Cardiac fibroblast (primary cell): Measurements from ENCODE around the gene MRPL33.
A peak's percentile ranks its signal among the peaks of the same experiment; 100 is the strongest.

Experiments used
- DNase-seq, 2 donors: peaks; one replicate each; pipeline versions ENCODE4 v3.0.0 to v3.0.0-alpha.2; 2010; ENCODE audit warnings: low read depth in 2 of 2
- H3K4me3 ChIP-seq, 2 donors: replicated peaks in 1 of 2; 1 replicate in 1 of 2; 2 replicates in 1 of 2; pipeline ENCODE4 v1.5.1; 2011; ENCODE audit warnings: low read depth in 2 of 2, low read length in 2 of 2, mild to moderate bottlenecking in 2 of 2, moderate library complexity in 1 of 2
- TF ChIP-seq, protein P1 (sequence below): IDR thresholded peaks from one replicate; pipeline ENCODE4 v1.5.1; 2011; ENCODE audit warnings: low read depth, mild to moderate bottlenecking, low read length, inconsistent platforms

MRPL33 gene

GRCh38 chr2:27752551-27753237 is 18.8 kb upstream of the MRPL33 start:
- TF ChIP-seq, protein P1, sequence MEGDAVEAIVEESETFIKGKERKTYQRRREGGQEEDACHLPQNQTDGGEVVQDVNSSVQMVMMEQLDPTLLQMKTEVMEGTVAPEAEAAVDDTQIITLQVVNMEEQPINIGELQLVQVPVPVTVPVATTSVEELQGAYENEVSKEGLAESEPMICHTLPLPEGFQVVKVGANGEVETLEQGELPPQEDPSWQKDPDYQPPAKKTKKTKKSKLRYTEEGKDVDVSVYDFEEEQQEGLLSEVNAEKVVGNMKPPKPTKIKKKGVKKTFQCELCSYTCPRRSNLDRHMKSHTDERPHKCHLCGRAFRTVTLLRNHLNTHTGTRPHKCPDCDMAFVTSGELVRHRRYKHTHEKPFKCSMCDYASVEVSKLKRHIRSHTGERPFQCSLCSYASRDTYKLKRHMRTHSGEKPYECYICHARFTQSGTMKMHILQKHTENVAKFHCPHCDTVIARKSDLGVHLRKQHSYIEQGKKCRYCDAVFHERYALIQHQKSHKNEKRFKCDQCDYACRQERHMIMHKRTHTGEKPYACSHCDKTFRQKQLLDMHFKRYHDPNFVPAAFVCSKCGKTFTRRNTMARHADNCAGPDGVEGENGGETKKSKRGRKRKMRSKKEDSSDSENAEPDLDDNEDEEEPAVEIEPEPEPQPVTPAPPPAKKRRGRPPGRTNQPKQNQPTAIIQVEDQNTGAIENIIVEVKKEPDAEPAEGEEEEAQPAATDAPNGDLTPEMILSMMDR: no peak
- no peak for DNase-seq
- no peak overlapping the region for H3K4me3 ChIP-seq

GRCh38 chr2:27754138-27754588 is 17.4 kb upstream of the MRPL33 start:
- TF ChIP-seq, protein P1: peak; percentile 98
- no peak overlapping the region for H3K4me3 ChIP-seq
- DNase-seq: peak; percentile 86 to 87

DNA sequence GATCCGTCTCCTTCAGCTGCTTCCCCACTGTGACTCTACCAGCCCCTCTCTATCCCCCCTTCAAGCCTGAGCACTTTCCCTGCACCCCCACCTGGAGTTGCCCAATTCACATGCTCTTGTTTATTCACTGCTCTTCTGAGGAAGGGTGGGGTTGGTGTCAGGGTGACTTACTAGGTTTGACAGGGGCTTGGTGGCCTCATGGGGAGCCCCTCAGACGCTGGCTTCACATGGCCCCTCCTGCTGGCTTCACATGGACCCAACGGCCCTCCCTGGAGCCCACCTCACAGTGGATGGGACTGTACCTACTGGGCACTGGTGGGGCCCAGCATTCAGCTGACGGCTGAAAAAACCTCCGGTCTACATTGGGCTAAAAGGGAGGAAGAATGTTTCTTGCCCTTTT is 16.7 kb upstream of the MRPL33 start:
- no peak for DNase-seq
- TF ChIP-seq, protein P1: no peak
- no peak overlapping the region for H3K4me3 ChIP-seq

DNA sequence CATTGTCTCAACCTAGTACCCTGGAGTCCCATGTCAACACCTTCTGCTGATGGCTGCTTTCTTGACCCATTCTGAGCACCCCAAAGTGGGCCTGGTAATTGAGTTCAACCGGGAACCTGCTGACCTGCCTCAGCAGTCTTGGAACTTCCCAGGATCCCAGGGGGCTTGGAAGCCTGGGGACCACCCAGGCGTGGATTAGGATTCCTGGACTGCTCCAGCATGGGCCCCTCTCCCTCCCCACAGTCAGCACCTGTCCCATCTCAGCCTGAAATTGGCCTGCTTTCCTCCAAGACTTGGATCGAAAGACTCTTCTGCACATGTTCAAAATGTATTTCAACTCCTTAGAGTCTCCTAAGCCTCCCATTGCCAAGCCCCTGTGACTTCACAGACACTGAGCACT is 15.4 kb upstream of the MRPL33 start:
- TF ChIP-seq, protein P1: no peak
- no peak for DNase-seq

GRCh38 chr2:27756544-27757498 is 14.7 kb upstream of the MRPL33 start:
- no peak for DNase-seq
- TF ChIP-seq, protein P1: no peak
- H3K4me3 ChIP-seq: no peak overlapping the region

More for the DNA sequence above, 15.4 kb upstream of the MRPL33 start:
- no peak overlapping the region for H3K4me3 ChIP-seq

DNA sequence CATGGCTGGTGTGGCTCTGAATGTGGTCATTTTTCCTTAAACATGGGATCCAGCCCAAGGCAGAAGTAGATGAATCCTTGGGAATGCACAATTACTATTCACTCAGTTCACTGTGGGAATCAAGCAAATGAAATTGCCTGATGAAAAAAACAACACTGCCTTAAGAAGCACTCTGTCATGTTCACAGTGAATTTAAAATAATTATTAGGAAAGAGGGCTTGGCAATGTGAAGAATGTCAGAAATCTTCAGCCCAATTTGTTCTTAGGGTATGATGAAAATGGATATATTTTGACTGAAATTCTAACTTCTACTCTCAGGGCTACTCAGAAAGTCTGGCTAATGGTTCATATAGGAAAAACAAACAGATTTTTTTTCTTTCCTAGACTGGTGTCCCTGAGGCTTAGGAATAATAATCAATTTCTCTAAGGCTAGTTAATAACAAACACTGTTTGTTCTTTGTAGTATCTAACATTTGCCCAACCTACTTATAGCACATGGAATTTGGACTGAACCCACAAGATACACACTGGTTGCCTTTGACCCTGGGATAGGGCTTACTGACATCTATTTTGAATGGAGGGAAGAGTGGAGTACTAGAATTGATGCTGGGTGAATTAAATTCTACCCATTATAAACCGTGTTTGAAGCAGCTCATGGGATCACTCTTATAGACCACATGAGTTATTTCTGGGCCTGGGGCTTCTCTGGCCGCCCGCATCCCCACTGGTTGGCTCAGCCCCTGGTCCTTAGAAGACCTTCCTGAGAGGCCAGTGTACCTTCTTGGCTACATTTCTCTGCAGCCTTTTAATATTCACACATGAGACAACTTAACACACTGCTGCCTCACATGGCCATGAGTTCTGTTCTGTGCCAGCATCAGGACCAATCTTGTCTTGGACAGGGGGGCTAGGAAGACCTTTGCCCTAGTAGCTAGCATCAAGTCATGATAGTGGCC is 8.3 kb upstream of the MRPL33 start:
- TF ChIP-seq, protein P1: no peak
- no peak for DNase-seq
- H3K4me3 ChIP-seq: no peak overlapping the region
